Measurements from ENCODE around the gene KREMEN1.
A peak's percentile ranks its signal among the peaks of the same experiment; 100 is the strongest.

The KREMEN1 gene

DNA sequence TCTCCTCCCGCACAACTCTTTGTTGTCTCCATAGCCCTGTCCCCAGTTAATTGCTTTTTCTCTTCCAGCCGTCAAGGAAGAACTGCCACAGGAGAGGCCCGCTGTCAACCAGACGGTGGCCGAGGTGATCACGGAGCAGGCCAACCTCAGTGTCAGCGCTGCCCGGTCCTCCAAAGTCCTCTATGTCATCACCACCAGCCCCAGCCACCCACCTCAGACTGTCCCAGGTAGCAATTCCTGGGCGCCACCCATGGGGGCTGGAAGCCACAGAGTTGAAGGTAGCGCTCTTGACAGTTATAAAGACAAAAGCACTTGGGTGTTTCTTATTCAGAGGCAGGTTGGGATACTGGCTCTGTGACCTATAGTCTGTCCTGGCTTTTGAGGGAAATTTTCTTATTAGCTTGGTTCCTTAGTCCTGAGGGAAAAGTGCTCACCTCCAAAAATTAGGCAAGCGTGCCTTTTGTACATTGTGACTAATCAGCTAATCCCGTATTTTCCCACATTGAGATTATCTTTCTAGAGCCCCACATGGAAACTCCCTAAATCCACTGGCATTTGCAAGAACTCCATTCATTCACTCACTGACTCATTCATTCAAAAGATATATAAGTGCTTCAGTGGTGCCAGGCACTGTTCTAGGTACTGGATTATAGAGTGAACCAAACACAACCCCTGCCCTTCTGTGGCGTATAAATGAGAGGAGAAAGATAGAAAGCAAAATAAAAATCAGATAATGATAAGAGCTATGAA is 65.9 kb downstream of the KREMEN1 start:
- no peak for DNase-seq (ENCODE audit: low read depth)
- TF ChIP-seq, protein P1, sequence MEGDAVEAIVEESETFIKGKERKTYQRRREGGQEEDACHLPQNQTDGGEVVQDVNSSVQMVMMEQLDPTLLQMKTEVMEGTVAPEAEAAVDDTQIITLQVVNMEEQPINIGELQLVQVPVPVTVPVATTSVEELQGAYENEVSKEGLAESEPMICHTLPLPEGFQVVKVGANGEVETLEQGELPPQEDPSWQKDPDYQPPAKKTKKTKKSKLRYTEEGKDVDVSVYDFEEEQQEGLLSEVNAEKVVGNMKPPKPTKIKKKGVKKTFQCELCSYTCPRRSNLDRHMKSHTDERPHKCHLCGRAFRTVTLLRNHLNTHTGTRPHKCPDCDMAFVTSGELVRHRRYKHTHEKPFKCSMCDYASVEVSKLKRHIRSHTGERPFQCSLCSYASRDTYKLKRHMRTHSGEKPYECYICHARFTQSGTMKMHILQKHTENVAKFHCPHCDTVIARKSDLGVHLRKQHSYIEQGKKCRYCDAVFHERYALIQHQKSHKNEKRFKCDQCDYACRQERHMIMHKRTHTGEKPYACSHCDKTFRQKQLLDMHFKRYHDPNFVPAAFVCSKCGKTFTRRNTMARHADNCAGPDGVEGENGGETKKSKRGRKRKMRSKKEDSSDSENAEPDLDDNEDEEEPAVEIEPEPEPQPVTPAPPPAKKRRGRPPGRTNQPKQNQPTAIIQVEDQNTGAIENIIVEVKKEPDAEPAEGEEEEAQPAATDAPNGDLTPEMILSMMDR (IDR thresholded peaks at IDR 0.05; ENCODE audit: control insufficient read depth, insufficient read depth, low read depth, low read length, missing control alignments) = no peak
- H3K4me3 ChIP-seq (ENCODE audit: control insufficient read depth, low read depth, low read length) = no peak overlapping the region

DNA sequence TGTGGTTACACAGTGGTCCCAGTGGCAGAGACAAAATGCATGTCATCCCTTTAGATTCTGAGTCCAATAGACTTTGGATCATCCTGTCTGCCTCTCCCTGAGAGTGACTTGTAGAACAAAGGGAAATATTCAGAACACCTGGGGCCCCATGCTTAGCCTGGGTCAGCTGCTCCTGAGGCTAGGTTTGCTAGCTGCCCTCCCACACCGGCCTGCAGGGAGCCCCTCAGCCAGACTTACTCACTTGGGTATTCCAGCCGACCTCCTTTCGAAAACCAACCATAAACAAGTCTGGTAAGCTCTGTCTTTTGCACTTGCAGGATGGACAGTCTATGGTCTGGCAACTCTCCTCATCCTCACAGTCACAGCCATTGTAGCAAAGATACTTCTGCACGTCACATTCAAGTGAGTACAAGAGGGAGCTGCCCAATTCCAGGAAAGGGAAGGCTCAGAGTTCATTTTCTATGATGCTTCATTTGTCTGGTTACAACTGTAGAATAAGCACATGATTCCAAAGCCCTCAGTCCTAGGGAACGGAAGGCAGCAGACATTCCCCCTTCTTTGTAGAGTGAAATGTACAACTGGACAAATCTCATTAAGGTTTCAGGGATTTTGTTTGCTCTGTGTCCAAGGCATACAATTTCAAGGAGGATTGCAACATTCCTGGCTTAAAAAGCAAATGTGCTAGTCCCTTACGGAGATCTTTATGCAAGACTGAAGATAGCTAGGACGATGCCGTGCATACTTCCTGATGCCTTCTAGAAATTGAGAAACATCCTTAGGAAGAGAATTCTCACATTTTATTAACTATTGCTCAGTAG is 67.3 kb downstream of the KREMEN1 start:
- H3K4me3 ChIP-seq (ENCODE audit: control insufficient read depth, low read depth, low read length) = no peak overlapping the region
- TF ChIP-seq, protein P1 (IDR thresholded peaks at IDR 0.05; ENCODE audit: control insufficient read depth, insufficient read depth, low read depth, low read length, missing control alignments) = no peak
- DNase-seq (ENCODE audit: low read depth) = peak; percentile 61

DNA sequence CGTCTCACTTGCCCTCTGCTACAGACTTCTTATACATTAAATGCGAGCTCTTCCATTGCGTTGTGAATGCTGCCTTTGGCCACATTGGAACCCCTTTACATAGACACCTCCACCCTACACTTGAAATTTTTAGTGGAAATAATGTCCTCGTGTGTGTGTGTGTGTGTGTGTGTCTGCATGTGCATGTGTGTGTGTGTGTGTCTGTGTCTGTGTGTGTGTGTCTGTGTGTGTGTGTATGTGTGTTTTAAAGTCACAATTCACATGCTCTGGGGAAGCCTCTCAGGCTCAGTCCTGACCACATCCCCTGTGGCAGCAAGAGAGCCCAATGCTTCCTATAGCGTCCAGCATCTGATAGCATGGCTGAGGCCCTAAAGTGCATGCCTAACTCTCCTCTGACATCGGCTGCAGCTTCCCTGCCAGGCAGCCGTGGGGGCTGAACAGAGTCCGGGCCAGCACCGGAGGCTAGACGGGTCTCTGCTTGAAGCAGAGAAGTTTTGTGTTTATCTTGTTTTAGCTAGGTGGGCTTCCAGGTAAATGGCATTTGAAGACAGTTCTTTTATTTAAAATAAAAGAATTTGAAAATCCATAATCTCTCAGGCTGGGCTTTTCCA is 68.3 kb downstream of the KREMEN1 start:
- TF ChIP-seq, protein P1 (IDR thresholded peaks at IDR 0.05; ENCODE audit: control insufficient read depth, insufficient read depth, low read depth, low read length, missing control alignments) = no peak
- no peak overlapping the region for H3K4me3 ChIP-seq (ENCODE audit: control insufficient read depth, low read depth, low read length)
- no peak for DNase-seq (ENCODE audit: low read depth)

DNA sequence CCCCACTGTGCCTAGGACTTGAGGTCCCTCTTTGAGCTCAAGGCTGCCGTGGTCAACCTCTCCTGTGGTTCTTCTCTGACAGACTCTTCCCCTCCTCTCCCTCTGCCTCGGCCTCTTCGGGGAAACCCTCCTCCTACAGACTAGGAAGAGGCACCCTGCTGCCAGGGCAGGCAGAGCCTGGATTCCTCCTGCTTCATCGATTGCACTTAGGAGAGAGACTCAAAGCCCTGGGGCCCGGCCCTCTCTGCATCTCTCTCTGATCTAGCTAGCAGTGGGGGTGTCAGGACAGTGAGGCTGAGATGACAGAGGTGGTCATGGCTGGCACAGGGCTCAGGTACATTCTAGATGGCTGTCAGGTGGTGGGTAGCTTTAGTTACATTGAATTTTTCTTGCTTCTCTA is 69.3 kb downstream of the KREMEN1 start:
- DNase-seq (ENCODE audit: low read depth) = no peak
- TF ChIP-seq, protein P1 (IDR thresholded peaks at IDR 0.05; ENCODE audit: control insufficient read depth, insufficient read depth, low read depth, low read length, missing control alignments) = no peak
- H3K4me3 ChIP-seq (ENCODE audit: control insufficient read depth, low read depth, low read length) = no peak overlapping the region

DNA sequence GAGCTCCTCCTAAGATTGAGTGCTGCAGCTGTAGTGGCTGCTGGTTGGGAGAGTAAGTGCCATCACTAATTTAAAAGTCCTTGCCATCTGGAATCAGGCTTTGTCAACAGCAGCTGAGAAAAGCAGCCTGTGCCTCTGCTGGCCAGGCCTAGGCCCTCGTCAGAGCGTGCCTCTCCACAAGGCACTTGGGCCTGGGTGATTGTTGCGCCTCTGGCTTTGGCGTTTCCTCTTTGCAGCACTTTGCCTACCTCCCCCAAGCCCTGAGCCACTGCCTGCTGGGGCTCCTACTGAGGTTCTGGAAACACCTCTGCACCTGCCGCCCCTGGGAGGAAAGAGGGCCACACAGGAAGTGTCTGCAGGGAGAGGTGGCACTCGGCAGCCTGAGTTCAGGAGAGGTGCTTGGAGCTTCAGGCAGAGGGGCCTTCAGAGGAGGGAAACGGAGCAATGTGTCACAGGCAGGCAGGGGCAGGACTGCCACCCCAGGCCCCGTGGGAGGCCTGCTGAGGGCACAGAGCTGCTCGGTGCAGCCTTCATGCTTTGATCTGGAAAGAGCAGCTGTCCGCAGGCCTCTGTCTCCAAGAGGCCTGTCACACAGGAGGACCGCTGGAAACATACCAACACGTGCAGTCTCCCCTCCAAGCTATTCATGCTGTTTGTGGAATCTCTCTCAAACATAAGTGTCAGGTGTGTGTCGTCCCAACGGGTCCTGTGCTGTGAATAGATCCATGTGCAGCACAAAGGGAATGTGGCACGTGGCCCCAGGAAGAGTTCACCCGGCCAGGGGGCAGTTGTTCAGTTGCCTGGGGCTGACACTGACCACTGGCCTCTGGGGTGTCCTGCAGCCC is 71.3 kb downstream of the KREMEN1 start:
- TF ChIP-seq, protein P1 (IDR thresholded peaks at IDR 0.05; ENCODE audit: control insufficient read depth, insufficient read depth, low read depth, low read length, missing control alignments) = no peak
- no peak for DNase-seq (ENCODE audit: low read depth)

DNA sequence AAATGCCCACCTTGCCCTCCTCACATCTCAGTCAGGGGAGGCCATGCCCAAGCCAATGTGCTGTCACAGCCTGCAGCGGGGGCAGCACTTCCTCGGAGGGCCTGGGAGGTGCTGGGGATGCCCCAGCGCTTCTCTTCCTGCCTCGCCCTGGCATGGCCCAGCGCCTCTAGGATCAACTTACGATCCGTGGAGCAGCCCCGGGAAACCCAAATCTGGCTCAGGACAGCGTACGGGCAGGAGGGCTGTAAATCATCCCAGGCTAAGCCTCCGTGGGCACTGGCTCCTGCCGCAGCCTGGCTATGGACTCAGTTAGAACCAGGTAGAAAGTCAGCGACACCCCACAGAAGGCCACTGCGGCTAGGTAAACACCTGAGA is 71.9 kb downstream of the KREMEN1 start:
- DNase-seq (ENCODE audit: low read depth) = no peak
- no peak overlapping the region for H3K4me3 ChIP-seq (ENCODE audit: control insufficient read depth, low read depth, low read length)
- TF ChIP-seq, protein P1 (IDR thresholded peaks at IDR 0.05; ENCODE audit: control insufficient read depth, insufficient read depth, low read depth, low read length, missing control alignments) = no peak

More for the DNA sequence above, 71.3 kb downstream of the KREMEN1 start:
- H3K4me3 ChIP-seq (ENCODE audit: control insufficient read depth, low read depth, low read length) = no peak overlapping the region
